ENCODE data around the gene TBC1D9.
"Not testable (repeated sequence)": the region's sequence is repeated elsewhere in the genome, so short reads cannot be mapped to it uniquely, and the experiment has no call there.

TBC1D9 gene

GRCh38 chr4:140756319-140757231 lies at the start of gene TBC1D9:
Gene TBC1D9, minus strand, starts transcription at chr4:140756385. Its CDS starts 340 bp downstream, at chr4:140756045.
- DNase-seq, result peak; percentile 85 to 94

- no peak for DNase-seq
Measured at GRCh38 chr4:140805293-140805692, 49.1 kb upstream of the TBC1D9 start.

- no peak for DNase-seq
Measured at GRCh38 chr4:140802591-140802990, 46.4 kb upstream of the TBC1D9 start.

GRCh38 chr4:140800666-140801065 lies 44.5 kb upstream of the TBC1D9 start:
- DNase-seq, result no peak

GRCh38 chr4:140799686-140800225 lies 43.6 kb upstream of the TBC1D9 start:
- DNase-seq, result no peak

GRCh38 chr4:140793291-140793690 lies 37.1 kb upstream of the TBC1D9 start:
- DNase-seq, result no peak

- DNase-seq, result no peak
Measured at GRCh38 chr4:140790765-140791164, 34.6 kb upstream of the TBC1D9 start.

GRCh38 chr4:140790171-140790570 lies 34.0 kb upstream of the TBC1D9 start:
- no peak for DNase-seq

- DNase-seq, result no peak
Measured at GRCh38 chr4:140789759-140790158, 33.6 kb upstream of the TBC1D9 start.

GRCh38 chr4:140782787-140783186 lies 26.6 kb upstream of the TBC1D9 start:
- DNase-seq, result not testable (repeated sequence)

- DNase-seq, result no peak
Measured at GRCh38 chr4:140781596-140781995, 25.4 kb upstream of the TBC1D9 start.

- DNase-seq, result no peak
Measured at GRCh38 chr4:140777894-140778293, 21.7 kb upstream of the TBC1D9 start.

GRCh38 chr4:140777386-140777785 lies 21.2 kb upstream of the TBC1D9 start:
- DNase-seq, result no peak

- DNase-seq, result no peak
Measured at GRCh38 chr4:140776556-140776955, 20.4 kb upstream of the TBC1D9 start.

GRCh38 chr4:140774956-140775355 lies 18.8 kb upstream of the TBC1D9 start:
- no peak for DNase-seq

GRCh38 chr4:140774510-140774909 lies 18.3 kb upstream of the TBC1D9 start:
- no peak for DNase-seq

GRCh38 chr4:140769209-140769608 lies 13.0 kb upstream of the TBC1D9 start:
- no peak for DNase-seq

- DNase-seq, result no peak
Measured at GRCh38 chr4:140764785-140765392, 8.7 kb upstream of the TBC1D9 start.

GRCh38 chr4:140762202-140762601 lies 6.0 kb upstream of the TBC1D9 start:
- no peak for DNase-seq

GRCh38 chr4:140757232-140757630 lies 1.0 kb upstream of the TBC1D9 start:
- peak in 1 of 2 experiments; percentile 23 for DNase-seq

GRCh38 chr4:140755774-140756318 lies 339 bp downstream of the TBC1D9 start:
- DNase-seq, result peak in 1 of 2 experiments; percentile 84

GRCh38 chr4:140754918-140755773 lies 1.0 kb downstream of the TBC1D9 start:
- peak in 1 of 2 experiments; percentile 66 for DNase-seq

GRCh38 chr4:140753329-140753728 lies 2.9 kb downstream of the TBC1D9 start:
- no peak for DNase-seq
